B cell (primary cell): ENCODE data around the gene ZNF365.

ENCODE experiments used
- CTCF ChIP-seq: fragments of 200-600 bp; IDR thresholded peaks from one replicate; pipeline ENCODE4 v1.8.0; 2022; ENCODE audit warnings: antibody characterized with exemption, mild to moderate bottlenecking
- EZH2 ChIP-seq: IDR thresholded peaks from 2 replicates; pipeline ENCODE4 v1.6.1; 2012; ENCODE audit warnings: borderline replicate concordance, low read depth, mild to moderate bottlenecking, moderate library complexity, low read length; ENCODE audit not compliant: insufficient read depth, poor library complexity, severe bottlenecking

GRCh38 chr10:62413048-62413447 lies 38.9 kb downstream of the ZNF365 start:
- TF ChIP-seq EZH2 (no peak), CTCF (no peak)
